Measurements from ENCODE around the gene PPP2R5C. TPM values are rescaled to one million over a fixed set of nuclear protein-coding genes. Genes with fewer than 3 reads are reported as not detected.

PPP2R5C gene
- total RNA-seq, 2 donors from 2014 or later, result 146 to 153 TPM

DNA sequence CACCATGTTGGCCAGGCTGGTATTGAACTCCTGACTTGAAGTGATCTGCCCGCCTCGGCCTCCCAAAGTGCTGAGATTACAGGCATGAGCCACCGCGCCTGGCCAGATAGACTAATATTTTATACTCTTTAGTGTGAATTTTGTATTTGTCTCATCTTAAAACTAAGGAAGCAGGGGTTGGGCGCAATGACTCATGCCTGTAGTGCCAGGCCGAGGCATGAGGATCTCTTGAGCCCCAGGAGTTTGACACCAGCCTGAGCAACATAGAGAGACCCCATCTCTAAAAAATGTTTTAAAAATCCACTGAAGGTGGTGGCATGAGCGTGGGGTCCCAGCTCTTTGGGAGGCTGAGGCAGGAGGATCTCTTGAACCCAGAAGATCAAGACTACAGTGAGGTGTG lies 211.8 kb downstream of the PPP2R5C start:
- no peak overlapping the region for H3K9ac ChIP-seq (ENCODE audit: low read depth in 2 of 2, low read length in 2 of 2)
- peaks cover 7% of the 10 kb centered on the region for H3K4me1 ChIP-seq
- no peaks in the 10 kb centered on the region for H3K27me3 ChIP-seq
- intact Hi-C loops (cut with DNase I), result no loop called here
- DNase-seq, result no peak
- H3K36me3 ChIP-seq, result no peaks in the 10 kb centered on the region
- no peak overlapping the region for H3K27ac ChIP-seq
- H3K9me3 ChIP-seq, result no peaks in the 10 kb centered on the region
- TF ChIP-seq, protein P1, sequence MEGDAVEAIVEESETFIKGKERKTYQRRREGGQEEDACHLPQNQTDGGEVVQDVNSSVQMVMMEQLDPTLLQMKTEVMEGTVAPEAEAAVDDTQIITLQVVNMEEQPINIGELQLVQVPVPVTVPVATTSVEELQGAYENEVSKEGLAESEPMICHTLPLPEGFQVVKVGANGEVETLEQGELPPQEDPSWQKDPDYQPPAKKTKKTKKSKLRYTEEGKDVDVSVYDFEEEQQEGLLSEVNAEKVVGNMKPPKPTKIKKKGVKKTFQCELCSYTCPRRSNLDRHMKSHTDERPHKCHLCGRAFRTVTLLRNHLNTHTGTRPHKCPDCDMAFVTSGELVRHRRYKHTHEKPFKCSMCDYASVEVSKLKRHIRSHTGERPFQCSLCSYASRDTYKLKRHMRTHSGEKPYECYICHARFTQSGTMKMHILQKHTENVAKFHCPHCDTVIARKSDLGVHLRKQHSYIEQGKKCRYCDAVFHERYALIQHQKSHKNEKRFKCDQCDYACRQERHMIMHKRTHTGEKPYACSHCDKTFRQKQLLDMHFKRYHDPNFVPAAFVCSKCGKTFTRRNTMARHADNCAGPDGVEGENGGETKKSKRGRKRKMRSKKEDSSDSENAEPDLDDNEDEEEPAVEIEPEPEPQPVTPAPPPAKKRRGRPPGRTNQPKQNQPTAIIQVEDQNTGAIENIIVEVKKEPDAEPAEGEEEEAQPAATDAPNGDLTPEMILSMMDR (IDR thresholded peaks at IDR 0.05), result no peak
- H3K4me3 ChIP-seq, result no peak overlapping the region

DNA sequence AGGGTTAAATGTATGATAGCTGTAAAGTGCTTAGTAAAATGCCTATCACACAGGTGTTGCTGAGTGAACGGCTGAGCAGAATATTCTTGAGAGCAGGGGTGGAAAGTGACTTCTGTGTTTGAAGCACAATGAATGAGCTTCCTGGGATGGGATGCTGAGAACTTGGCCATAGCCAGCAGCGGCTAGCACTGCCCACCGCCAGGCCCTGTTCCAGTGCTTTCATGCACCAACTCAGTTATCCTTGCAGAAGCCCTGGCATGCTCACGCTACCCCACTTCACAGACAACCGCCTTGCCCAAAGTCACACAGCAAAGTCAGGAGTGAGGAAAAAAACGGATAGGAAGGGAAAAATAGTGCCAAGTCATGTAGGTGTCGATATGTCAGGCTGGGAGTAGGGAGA lies 213.7 kb downstream of the PPP2R5C start:
- TF ChIP-seq, protein P1 (IDR thresholded peaks at IDR 0.05), result no peak

More for the DNA sequence above, 213.7 kb downstream of the PPP2R5C start:
- DNase-seq, result no peak
- Histone ChIP-seq H3K36me3 (peaks cover 4% of the 10 kb centered on the region), H3K27ac (no peak overlapping the region), H3K9ac (ENCODE audit: low read depth in 2 of 2, low read length in 2 of 2) (no peak overlapping the region), H3K9me3 (no peaks in the 10 kb centered on the region), H3K4me3 (no peak overlapping the region), H3K27me3 (no peaks in the 10 kb centered on the region), H3K4me1 (peaks cover 7% of the 10 kb centered on the region)
- intact Hi-C loops (cut with DNase I), result no loop called here

Other genes starting within 250 kb of the PPP2R5C start
- gene DIO3, start 200.2 kb upstream of the PPP2R5C start, total RNA-seq, result under 1 TPM; 0.16 to 0.35 TPM
- gene DYNC1H1, start 202.9 kb downstream of the PPP2R5C start, total RNA-seq, result 100 to 1,000 TPM; 345 to 359 TPM

Measured in colonic mucosa (tissue), 4 donors.